Measurements from ENCODE around the gene MGAT4B. TPM values are rescaled to one million over a fixed set of nuclear protein-coding genes. Genes with fewer than 3 reads are reported as not detected.

MGAT4B gene
- total and polyA plus RNA-seq, 2 donors (not counting 1 experiment from before 2014, with no cell fraction given), result 157 to 172 TPM

DNA sequence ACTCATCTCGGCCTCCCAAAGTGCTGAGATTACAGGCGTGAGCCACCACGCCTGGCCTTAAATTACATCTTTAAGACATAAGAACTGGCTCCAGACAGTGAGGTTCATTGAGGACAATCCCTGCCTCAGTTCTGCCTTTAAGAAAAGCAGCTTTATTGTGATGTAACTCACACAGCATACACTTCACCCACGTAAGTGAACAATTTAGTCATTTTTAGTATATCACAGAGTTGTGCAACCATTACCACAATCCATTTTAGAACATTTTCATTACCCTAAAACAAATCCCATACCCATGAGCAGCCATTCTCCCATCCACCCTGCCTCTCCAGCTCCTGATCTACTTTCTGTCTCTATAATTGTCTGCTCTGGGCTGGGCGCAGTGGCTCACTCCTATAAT lies 36.9 kb downstream of the MGAT4B start:
- H3K4me3 ChIP-seq (replicated peaks in 1 of 4; ENCODE audit: control extremely low read depth in 1 of 4, insufficient read depth in 1 of 4, low read depth in 3 of 4, low read length in 4 of 4), result no peak overlapping the region
- no peak overlapping the region for H3K4me2 ChIP-seq (ENCODE audit: extremely low read depth, insufficient read depth, low read length)
- H3K79me2 ChIP-seq (ENCODE audit: control insufficient read depth, insufficient read depth, low read length), result peaks cover 24% of the 10 kb centered on the region
- DNase-seq (ENCODE audit: low read depth in 2 of 2), result no peak
- no peak overlapping the region for H3K27ac ChIP-seq (ENCODE audit: insufficient read depth, low read length)
- peaks cover 25% of the 10 kb centered on the region for H3K36me3 ChIP-seq (ENCODE audit: control insufficient read depth, insufficient read depth, low read length)
- no peaks in the 10 kb centered on the region for H4K20me1 ChIP-seq (ENCODE audit: control insufficient read depth, extremely low read depth, insufficient read depth, low read length)
- no peak overlapping the region for H2AFZ ChIP-seq (ENCODE audit: low read length)
- TF ChIP-seq CTCF (conservative IDR thresholded peaks at IDR 0.05 in 1 of 2, IDR thresholded peaks at IDR 0.05 in 1 of 2; ENCODE audit: low read depth in 1 of 2, low read length in 2 of 2) (no peak), EZH2 (IDR thresholded peaks at IDR 0.05; ENCODE audit: low read length, missing control alignments) (no peak)
- H3K9me3 ChIP-seq (ENCODE audit: control insufficient read depth, insufficient read depth, low read depth, low read length), result no peaks in the 10 kb centered on the region
- peaks cover 15% of the 10 kb centered on the region for H3K4me1 ChIP-seq (ENCODE audit: control insufficient read depth, extremely low read depth, insufficient read depth, low read length)
- no peak overlapping the region for H3K9ac ChIP-seq (ENCODE audit: insufficient read depth, low read length)
- H3K27me3 ChIP-seq (ENCODE audit: control insufficient read depth, insufficient read depth, low read length), result no peaks in the 10 kb centered on the region

- no peak overlapping the region for H3K27ac ChIP-seq (ENCODE audit: insufficient read depth, low read length)
- no peak for TF ChIP-seq CTCF (conservative IDR thresholded peaks at IDR 0.05 in 1 of 2, IDR thresholded peaks at IDR 0.05 in 1 of 2; ENCODE audit: low read depth in 1 of 2, low read length in 2 of 2)
- no peak for TF ChIP-seq EZH2 (IDR thresholded peaks at IDR 0.05; ENCODE audit: low read length, missing control alignments)
- no peak overlapping the region for H3K9ac ChIP-seq (ENCODE audit: insufficient read depth, low read length)
- H3K36me3 ChIP-seq (ENCODE audit: control insufficient read depth, insufficient read depth, low read length), result peaks cover 25% of the 10 kb centered on the region
- no peaks in the 10 kb centered on the region for H4K20me1 ChIP-seq (ENCODE audit: control insufficient read depth, extremely low read depth, insufficient read depth, low read length)
- H3K79me2 ChIP-seq (ENCODE audit: control insufficient read depth, insufficient read depth, low read length), result peaks cover 26% of the 10 kb centered on the region
- no peak overlapping the region for H3K4me2 ChIP-seq (ENCODE audit: extremely low read depth, insufficient read depth, low read length)
- H3K4me1 ChIP-seq (ENCODE audit: control insufficient read depth, extremely low read depth, insufficient read depth, low read length), result peaks cover 15% of the 10 kb centered on the region
- no peaks in the 10 kb centered on the region for H3K9me3 ChIP-seq (ENCODE audit: control insufficient read depth, insufficient read depth, low read depth, low read length)
- H3K27me3 ChIP-seq (ENCODE audit: control insufficient read depth, insufficient read depth, low read length), result no peaks in the 10 kb centered on the region
- H3K4me3 ChIP-seq (replicated peaks in 1 of 4; ENCODE audit: control extremely low read depth in 1 of 4, insufficient read depth in 1 of 4, low read depth in 3 of 4, low read length in 4 of 4), result no peak overlapping the region
- no peak overlapping the region for H2AFZ ChIP-seq (ENCODE audit: low read length)
- no peak for DNase-seq (ENCODE audit: low read depth in 2 of 2)
These were observed 37.4 kb downstream of the MGAT4B start for GRCh38 chr5:179769271-179769670.

DNA sequence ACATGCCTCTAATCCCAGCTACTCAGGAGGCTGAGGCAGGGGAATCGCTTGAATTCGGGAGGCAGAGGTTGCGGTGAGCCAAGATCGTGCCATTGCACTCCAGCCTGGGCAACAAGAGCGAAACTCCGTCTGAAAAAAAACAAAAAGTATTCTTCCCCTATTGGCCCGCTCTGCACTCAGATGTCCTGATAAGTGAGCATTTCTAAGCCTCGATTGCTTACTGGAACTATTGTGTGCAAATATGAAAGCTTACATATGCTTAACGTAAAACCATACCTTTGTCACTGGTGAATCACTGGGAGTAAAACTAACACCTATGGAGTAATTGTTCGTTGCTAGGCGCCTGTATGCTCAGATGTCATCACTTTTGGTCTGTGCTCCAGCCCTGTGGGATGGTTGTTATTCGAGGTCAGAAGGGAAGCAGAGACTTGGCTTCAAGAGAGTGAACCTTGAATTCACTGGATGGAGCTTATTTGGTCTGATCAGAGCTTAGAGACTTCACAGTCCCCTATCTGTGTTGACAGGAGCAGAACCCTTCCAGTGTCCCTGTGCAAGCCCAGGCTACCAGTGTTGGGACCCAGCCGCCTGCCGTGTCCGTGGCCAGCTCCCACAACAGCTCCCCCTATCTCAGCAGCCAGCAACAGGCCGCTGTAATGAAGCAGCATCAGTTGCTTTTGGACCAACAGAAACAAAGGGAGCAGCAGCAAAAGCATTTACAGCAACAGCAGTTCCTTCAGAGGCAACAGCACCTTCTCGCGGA lies 38.2 kb downstream of the MGAT4B start:
- Histone ChIP-seq H3K9me3 (ENCODE audit: control insufficient read depth, insufficient read depth, low read depth, low read length) (no peaks in the 10 kb centered on the region), H3K4me2 (ENCODE audit: extremely low read depth, insufficient read depth, low read length) (no peak overlapping the region), H3K79me2 (ENCODE audit: control insufficient read depth, insufficient read depth, low read length) (peaks cover 33% of the 10 kb centered on the region)

More for the DNA sequence above, 38.2 kb downstream of the MGAT4B start:
- Histone ChIP-seq H3K27me3 (ENCODE audit: control insufficient read depth, insufficient read depth, low read length) (no peaks in the 10 kb centered on the region), H3K27ac (ENCODE audit: insufficient read depth, low read length) (no peak overlapping the region), H2AFZ (ENCODE audit: low read length) (no peak overlapping the region), H3K4me3 (replicated peaks in 1 of 4; ENCODE audit: control extremely low read depth in 1 of 4, insufficient read depth in 1 of 4, low read depth in 3 of 4, low read length in 4 of 4) (no peak overlapping the region), H3K36me3 (ENCODE audit: control insufficient read depth, insufficient read depth, low read length) (peaks cover 19% of the 10 kb centered on the region), H3K4me1 (ENCODE audit: control insufficient read depth, extremely low read depth, insufficient read depth, low read length) (peaks cover 23% of the 10 kb centered on the region), H4K20me1 (ENCODE audit: control insufficient read depth, extremely low read depth, insufficient read depth, low read length) (no peaks in the 10 kb centered on the region), H3K9ac (ENCODE audit: insufficient read depth, low read length) (no peak overlapping the region)
- peak in 1 of 2 donors; percentile 25 for DNase-seq (ENCODE audit: low read depth in 2 of 2)
- TF ChIP-seq CTCF (conservative IDR thresholded peaks at IDR 0.05 in 1 of 2, IDR thresholded peaks at IDR 0.05 in 1 of 2; ENCODE audit: low read depth in 1 of 2, low read length in 2 of 2) (peak in 1 of 2 donors; percentile 10), EZH2 (IDR thresholded peaks at IDR 0.05; ENCODE audit: low read length, missing control alignments) (no peak)

Measured in fibroblast of lung (primary cell).